Endothelial cell of umbilical vein (primary cell): ENCODE measurements around the gene ANKRD61. TPM values are rescaled to one million over a fixed set of nuclear protein-coding genes. Genes with fewer than 3 reads are reported as not detected.
A peak's percentile ranks its signal among the peaks of the same experiment; 100 is the strongest.
"Not testable (repeated sequence)": the region's sequence is repeated elsewhere in the genome, so short reads cannot be mapped to it uniquely, and the experiment has no call there.

Source experiments
- BruUV-seq: library from RNA; stranded (reverse); fragments of 400-500 nt; replicated peaks from 2 replicates; lab custom pipeline; 2021; lab: Mats Ljungman, UMichigan
- CTCF ChIA-PET: fragments of 300-600, 350-600 bp; sonication (Branson Sonifier 250); formaldehyde crosslinking; loops from one replicate; lab custom pipeline; 2021; ENCODE audit warnings: antibody characterized with exemption, inconsistent platforms; lab: Charles Lee
- POLR2A ChIA-PET: fragments of 300-600, 350-600 bp; sonication (Branson Sonifier 250); formaldehyde crosslinking; loops from one replicate; lab custom pipeline; 2021; ENCODE audit warnings: antibody characterized with exemption, inconsistent platforms; lab: Charles Lee
- DNase-seq: peaks from one replicate; pipeline ENCODE4 v3.0.0-alpha.2; 2011; ENCODE audit warnings: low read depth, low spot score
- FAIRE-seq: peaks from 2 replicates; lab custom pipeline; 2011; peaks lifted over from hg19 to GRCh38; lab: Jason Lieb, UNC
- H2AFZ ChIP-seq: 2 replicates; pipeline ENCODE4 v1.6.0; 2012; ENCODE audit warnings: low read depth, low read length, control low read depth, inconsistent platforms
- H3K27ac ChIP-seq: 2 replicates; pipeline ENCODE4 v1.5.1; 2011; ENCODE audit warnings: low read depth, mild to moderate bottlenecking, control low read depth, low read length, moderate library complexity; ENCODE audit not compliant: insufficient read depth
- H3K27me3 ChIP-seq, 2 experiments: 2 replicates each; pipeline versions ENCODE4 v1.6.0 to v1.6.1; 2011; ENCODE audit warnings: low read length in 2 of 2, mixed read lengths in 1 of 2; ENCODE audit not compliant: control insufficient read depth in 2 of 2, insufficient read depth in 2 of 2
- H3K36me3 ChIP-seq, 2 experiments: 2 replicates in 1 of 2; 3 replicates in 1 of 2; pipeline ENCODE4 v1.5.1; 2011; ENCODE audit warnings: low read length in 2 of 2, mild to moderate bottlenecking in 1 of 2, moderate library complexity in 1 of 2; ENCODE audit not compliant: control insufficient read depth in 2 of 2, insufficient read depth in 2 of 2; ENCODE audit errors: extremely low read depth in 1 of 2
- H3K4me1 ChIP-seq: 3 replicates; pipeline ENCODE4 v1.5.1; 2011; ENCODE audit warnings: mild to moderate bottlenecking, low read length; ENCODE audit not compliant: control insufficient read depth, insufficient read depth; ENCODE audit errors: extremely low read depth
- H3K4me2 ChIP-seq: 2 replicates; pipeline ENCODE4 v1.6.1; 2011; ENCODE audit warnings: low read length, control low read depth, mixed read lengths; ENCODE audit not compliant: insufficient read depth
- H3K4me3 ChIP-seq, 3 experiments: fragments of 200-600 bp in 1 of 3; sonication (generic), shearing (Covaris generic) in 1 of 3; replicated peaks in 1 of 3; 2 replicates each; pipeline ENCODE4 v1.5.1; 2011 to 2016; ENCODE audit warnings: control low read depth in 3 of 3, low read length in 3 of 3, mild to moderate bottlenecking in 2 of 3, inconsistent platforms in 1 of 3, low read depth in 1 of 3, moderate library complexity in 1 of 3; ENCODE audit not compliant: insufficient read depth in 1 of 3
- H3K79me2 ChIP-seq: 2 replicates; pipeline ENCODE4 v1.6.0; 2012; ENCODE audit warnings: low read length, inconsistent platforms; ENCODE audit not compliant: control insufficient read depth, insufficient read depth
- H3K9ac ChIP-seq: replicated peaks from 2 replicates; pipeline ENCODE3; 2011; ENCODE audit warnings: low read length, control low read depth; ENCODE audit not compliant: insufficient read depth; ENCODE audit errors: extremely low read depth
- H3K9me1 ChIP-seq: replicated peaks from 3 replicates; pipeline ENCODE4 v1.6.0; 2011; ENCODE audit warnings: mild to moderate bottlenecking, low read length; ENCODE audit not compliant: control insufficient read depth, insufficient read depth; ENCODE audit errors: extremely low read depth
- H3K9me3 ChIP-seq: replicated peaks from 2 replicates; pipeline ENCODE4 v1.5.1; 2012; ENCODE audit warnings: low read length, inconsistent platforms; ENCODE audit not compliant: control insufficient read depth, insufficient read depth
- H4K20me1 ChIP-seq: replicated peaks from 2 replicates; pipeline ENCODE3; 2011; ENCODE audit warnings: mild to moderate bottlenecking, low read length; ENCODE audit not compliant: control insufficient read depth, insufficient read depth; ENCODE audit errors: extremely low read depth
- EZH2 ChIP-seq: IDR thresholded peaks from 2 replicates; pipeline ENCODE4 v1.6.1; 2012; ENCODE audit warnings: borderline replicate concordance, low read depth, mild to moderate bottlenecking, moderate library complexity, low read length, inconsistent platforms; ENCODE audit not compliant: severe bottlenecking
- FOS ChIP-seq: IDR thresholded peaks from 2 replicates; pipeline ENCODE4 v1.6.1; 2011; ENCODE audit warnings: mild to moderate bottlenecking, low read length, moderate library complexity, borderline replicate concordance; ENCODE audit not compliant: insufficient read depth
- GATA2 ChIP-seq: IDR thresholded peaks from 2 replicates; pipeline ENCODE4 v1.7.0; 2011; ENCODE audit warnings: low read depth, mild to moderate bottlenecking, moderate library complexity, mixed read lengths, low read length; ENCODE audit not compliant: insufficient read length, insufficient read depth
- JUN ChIP-seq: IDR thresholded peaks from 2 replicates; pipeline ENCODE4 v1.6.1; 2011; ENCODE audit warnings: borderline replicate concordance, low read depth; ENCODE audit not compliant: insufficient read length, insufficient read depth
- MYC ChIP-seq: IDR thresholded peaks from one replicate; pipeline ENCODE4 v1.6.1; 2011; ENCODE audit warnings: mild to moderate bottlenecking, low read depth, low read length
- POLR2A ChIP-seq: IDR thresholded peaks from 2 replicates; pipeline ENCODE4 v1.6.1; 2012; ENCODE audit warnings: low read depth, mild to moderate bottlenecking, control low read depth, low read length
- POLR2AphosphoS5 ChIP-seq: IDR thresholded peaks from 2 replicates; pipeline ENCODE4 v1.6.1; 2012; ENCODE audit warnings: low read depth, mild to moderate bottlenecking, control low read depth, low read length, moderate library complexity; ENCODE audit not compliant: insufficient read depth
- dilution Hi-C: fragments of 300-500 bp; cut with MboI; formaldehyde crosslinking; loops from one replicate; pipeline ENCODE4 v1.15.0; 2019; ENCODE audit warnings: low sequenced_read_pairs; ENCODE audit not compliant: extremely low pct_ligation_motif_present
- intact Hi-C: fragments of 100-400 bp; cut with micrococcal nuclease; formaldehyde crosslinking; loops from one replicate; pipeline ENCODE4 v1.10.0; 2022
- polyA plus RNA-seq, 4 experiments: library from polyadenylated mRNA; depleted of rRNA in 3 of 4; stranded (reverse) in 3 of 4; unstranded in 1 of 4; fragments of >200 nt; gene quantifications; 2 replicates each; pipeline versions ENCODE4 v1.2.1 to v1.2.3, GENCODE V29; 2011 to 2012; ENCODE audit warnings: missing spikeins in 1 of 4
- total RNA-seq: library from RNA; stranded (reverse); gene quantifications from 2 replicates; pipeline ENCODE4 v1.2.3, GENCODE V29; 2021
- TF ChIP-seq, protein P1 (sequence below): IDR thresholded peaks from 2 replicates; pipeline ENCODE4 v1.6.1; 2011; ENCODE audit not compliant: insufficient read depth, insufficient read length
- TF ChIP-seq, protein P2 (sequence below), 2 donors: IDR thresholded peaks; 1 replicate in 1 of 2; 2 replicates in 1 of 2; pipeline ENCODE4 v1.5.1; 2011; ENCODE audit warnings: low read length in 2 of 2, mild to moderate bottlenecking in 2 of 2, moderate library complexity in 2 of 2, control low read depth in 1 of 2, inconsistent platforms in 1 of 2, low read depth in 1 of 2; ENCODE audit not compliant: insufficient read depth in 1 of 2; ENCODE audit errors: extremely low read depth in 1 of 2

ANKRD61 gene
- total and polyA plus RNA-seq, 2 donors (not counting 3 experiments of a cell fraction or from before 2014, with no cell fraction given): 0.18 to 0.53 TPM

- Histone ChIP-seq H3K9me3 (no peaks in the 10 kb centered on the region), H3K9ac (peak overlapping the region; percentile 19), H3K4me2 (peak overlapping the region; percentile 63), H4K20me1 (no peaks in the 10 kb centered on the region), H3K4me3 (peak overlapping the region in 1 of 3 experiments; percentile 2), H2AFZ (no peak overlapping the region), H3K4me1 (peaks cover 13% of the 10 kb centered on the region), H3K27ac (no peak overlapping the region), H3K79me2 (peaks cover 31% of the 10 kb centered on the region), H3K27me3 (no peaks in the 10 kb centered on the region), H3K36me3 (peaks cover 0 to 3% of the 10 kb centered on the region in 2 experiments), H3K9me1 (no peaks in the 10 kb centered on the region)
- BruUV-seq: no TSS peak
- intact Hi-C loops: no loop called here
- no peak for FAIRE-seq
- DNase-seq: no peak
- ChIA-PET CTCF (interaction anchor here (0.6 to 1.0 kb wide), 2 partner anchors 26 to 49 kb away, joined by 3 read pairs; no protein-coding TSS in a partner anchor), POLR2A (interaction anchor here (0.7 to 1.0 kb wide), 3 partner anchors 17 to 48 kb away, joined by 4 read pairs; partner anchors contain the start of genes AIMP2 and PMS2)
- dilution Hi-C loops: no loop called here
- TF ChIP-seq JUN: no peak
- TF ChIP-seq, protein P1, sequence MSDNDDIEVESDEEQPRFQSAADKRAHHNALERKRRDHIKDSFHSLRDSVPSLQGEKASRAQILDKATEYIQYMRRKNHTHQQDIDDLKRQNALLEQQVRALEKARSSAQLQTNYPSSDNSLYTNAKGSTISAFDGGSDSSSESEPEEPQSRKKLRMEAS: no peak
- TF ChIP-seq POLR2AphosphoS5: no peak
- TF ChIP-seq, protein P2, sequence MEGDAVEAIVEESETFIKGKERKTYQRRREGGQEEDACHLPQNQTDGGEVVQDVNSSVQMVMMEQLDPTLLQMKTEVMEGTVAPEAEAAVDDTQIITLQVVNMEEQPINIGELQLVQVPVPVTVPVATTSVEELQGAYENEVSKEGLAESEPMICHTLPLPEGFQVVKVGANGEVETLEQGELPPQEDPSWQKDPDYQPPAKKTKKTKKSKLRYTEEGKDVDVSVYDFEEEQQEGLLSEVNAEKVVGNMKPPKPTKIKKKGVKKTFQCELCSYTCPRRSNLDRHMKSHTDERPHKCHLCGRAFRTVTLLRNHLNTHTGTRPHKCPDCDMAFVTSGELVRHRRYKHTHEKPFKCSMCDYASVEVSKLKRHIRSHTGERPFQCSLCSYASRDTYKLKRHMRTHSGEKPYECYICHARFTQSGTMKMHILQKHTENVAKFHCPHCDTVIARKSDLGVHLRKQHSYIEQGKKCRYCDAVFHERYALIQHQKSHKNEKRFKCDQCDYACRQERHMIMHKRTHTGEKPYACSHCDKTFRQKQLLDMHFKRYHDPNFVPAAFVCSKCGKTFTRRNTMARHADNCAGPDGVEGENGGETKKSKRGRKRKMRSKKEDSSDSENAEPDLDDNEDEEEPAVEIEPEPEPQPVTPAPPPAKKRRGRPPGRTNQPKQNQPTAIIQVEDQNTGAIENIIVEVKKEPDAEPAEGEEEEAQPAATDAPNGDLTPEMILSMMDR (IDR thresholded peaks at IDR 0.05; ENCODE audit: extremely low read depth in 1 of 2, insufficient read depth in 1 of 2, low read depth in 1 of 2, low read length in 2 of 2): no peak
- no peak for TF ChIP-seq EZH2
- TF ChIP-seq FOS: no peak
- TF ChIP-seq MYC: no peak
- no peak for TF ChIP-seq POLR2A
- no peak for TF ChIP-seq GATA2
Measured at GRCh38 chr7:6057316-6058129, 26.3 kb downstream of the ANKRD61 start.

DNA sequence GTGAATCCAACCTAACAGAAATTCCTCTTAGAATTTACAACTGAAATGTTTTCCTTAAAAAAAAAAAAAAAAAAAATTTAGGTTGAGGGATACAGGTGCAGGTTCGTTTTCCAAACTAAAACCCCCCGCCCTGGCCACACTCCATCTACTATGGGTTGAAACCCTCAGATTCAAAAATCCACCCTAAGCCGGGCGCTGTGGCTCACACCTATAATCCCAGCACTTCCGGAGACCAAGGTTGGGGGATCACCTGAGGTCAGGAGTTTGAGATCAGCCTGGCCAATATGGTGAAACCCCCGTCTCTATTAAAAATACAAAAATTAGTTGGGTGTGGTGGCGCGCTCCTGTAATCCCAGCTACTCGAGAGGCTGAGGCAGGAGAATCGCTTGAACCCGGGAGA, 28.8 kb downstream of the ANKRD61 start:
- intact Hi-C loops, BruUV-seq, POLR2A ChIA-PET, H3K36me3 ChIP-seq, H3K4me3 ChIP-seq, H3K9me1 ChIP-seq, DNase-seq, dilution Hi-C loops, H4K20me1 ChIP-seq, H3K27ac ChIP-seq, H3K9me3 ChIP-seq, FAIRE-seq, H3K27me3 ChIP-seq, CTCF ChIA-PET, H3K9ac ChIP-seq, H2AFZ ChIP-seq, H3K4me2 ChIP-seq: not testable (repeated sequence)
- Histone ChIP-seq H3K79me2 (peaks cover 29% of the 10 kb centered on the region), H3K4me1 (peaks cover 13% of the 10 kb centered on the region)
